Non-pigmented ciliary epithelial cell (primary cell): Measurements from ENCODE around the gene C4orf50.

Experiments
- DNase-seq: peaks from one replicate; pipeline ENCODE4 v3.0.0-alpha.2; 2010; ENCODE audit warnings: low read depth

C4orf50 gene

GRCh38 chr4:5943561-5943960 is 74.7 kb downstream of the C4orf50 start:
- DNase-seq, result no peak

DNA sequence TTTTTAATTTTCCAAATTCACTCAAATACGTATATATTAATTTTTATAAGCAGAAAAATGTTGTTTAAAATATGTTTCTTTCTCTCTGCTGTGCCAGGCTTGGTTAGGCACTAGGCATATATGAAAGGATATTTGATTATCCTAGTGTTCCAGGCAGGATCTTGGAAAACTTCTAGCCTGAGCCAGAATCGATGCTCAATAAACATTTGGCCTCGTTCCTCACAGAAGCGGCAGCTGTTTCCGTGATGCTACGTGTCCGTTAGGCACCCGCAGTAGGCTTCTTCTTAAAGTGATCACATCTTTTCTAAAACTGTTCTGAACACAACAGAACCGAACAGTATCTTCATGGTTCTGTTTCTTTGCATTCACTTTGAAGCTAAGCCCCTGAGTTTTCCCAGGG is 75.3 kb downstream of the C4orf50 start:
- DNase-seq, result no peak

GRCh38 chr4:5941601-5942000 is 76.6 kb downstream of the C4orf50 start:
- DNase-seq, result no peak

DNA sequence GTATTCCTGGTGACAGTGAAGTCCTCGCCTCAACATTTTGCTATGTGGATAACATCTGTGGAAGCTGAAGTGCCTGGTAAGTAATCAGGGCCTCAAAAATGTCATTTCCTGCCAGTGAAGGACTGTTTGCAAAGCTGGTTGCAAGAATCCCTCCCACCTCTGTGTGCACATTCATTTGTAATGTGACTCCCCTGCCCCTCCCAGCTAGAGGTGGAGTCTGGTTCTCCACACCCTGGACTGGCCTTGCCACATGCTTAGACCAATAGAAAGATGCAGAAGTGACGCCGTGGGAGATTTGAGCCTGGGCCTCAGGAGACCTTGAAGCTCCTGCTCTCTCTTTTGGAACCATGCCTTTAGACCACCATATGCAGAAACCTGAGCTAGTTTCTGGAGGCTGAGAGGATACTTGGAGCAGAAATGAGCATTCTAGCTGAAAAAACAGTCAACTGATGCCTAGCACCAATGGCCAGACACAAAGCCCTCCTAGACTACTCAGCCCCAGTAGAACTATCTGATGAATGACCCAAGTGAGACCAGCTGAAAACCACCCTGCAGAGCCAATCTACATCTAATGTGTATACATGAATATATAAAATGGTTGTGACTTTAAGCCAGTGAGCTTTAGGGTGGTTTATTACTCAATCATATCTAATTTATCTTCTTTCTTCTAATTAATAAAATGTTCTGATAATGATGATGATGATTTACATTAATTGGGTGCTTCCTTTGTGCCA is 77.6 kb downstream of the C4orf50 start:
- no peak for DNase-seq

DNA sequence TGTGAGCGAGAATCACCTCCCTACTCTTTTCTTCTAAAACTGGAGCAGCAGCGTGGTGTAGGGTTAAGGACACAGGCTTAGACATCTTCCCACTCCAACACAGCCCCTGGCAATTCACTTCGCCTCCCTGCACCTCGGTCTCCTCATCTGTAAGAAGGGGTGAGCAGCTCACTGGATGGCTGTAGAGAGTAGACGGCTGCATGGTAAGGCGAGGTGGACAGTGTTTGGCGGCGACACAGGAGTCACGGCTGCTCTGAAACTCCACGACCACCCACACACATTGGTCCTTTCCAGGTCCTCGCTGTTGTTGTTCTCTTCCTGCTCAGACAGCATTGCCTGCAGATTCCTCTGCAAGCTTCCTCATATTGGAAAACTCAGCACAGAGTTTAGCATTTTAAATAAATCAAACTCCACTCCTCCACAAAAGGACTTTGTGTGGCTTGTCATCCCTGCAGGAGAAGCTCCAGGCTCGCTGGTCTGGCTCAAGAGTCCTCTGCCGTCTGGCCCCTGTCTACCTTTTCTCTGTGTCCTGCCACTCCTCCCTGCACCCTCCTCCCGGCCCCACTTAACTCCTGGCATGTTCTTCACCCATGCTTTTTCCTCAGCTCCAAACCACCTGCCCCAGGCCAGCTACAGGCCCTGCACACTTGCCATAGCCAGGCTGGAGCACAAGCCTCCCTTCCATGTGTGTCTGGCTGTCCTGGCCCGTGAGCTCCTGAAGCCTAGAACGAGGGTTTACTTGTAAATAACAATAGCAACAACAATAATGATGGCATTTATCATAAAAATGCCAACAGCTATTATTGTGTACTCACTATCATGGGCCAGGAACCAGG is 84.0 kb downstream of the C4orf50 start:
- DNase-seq, result no peak

DNA sequence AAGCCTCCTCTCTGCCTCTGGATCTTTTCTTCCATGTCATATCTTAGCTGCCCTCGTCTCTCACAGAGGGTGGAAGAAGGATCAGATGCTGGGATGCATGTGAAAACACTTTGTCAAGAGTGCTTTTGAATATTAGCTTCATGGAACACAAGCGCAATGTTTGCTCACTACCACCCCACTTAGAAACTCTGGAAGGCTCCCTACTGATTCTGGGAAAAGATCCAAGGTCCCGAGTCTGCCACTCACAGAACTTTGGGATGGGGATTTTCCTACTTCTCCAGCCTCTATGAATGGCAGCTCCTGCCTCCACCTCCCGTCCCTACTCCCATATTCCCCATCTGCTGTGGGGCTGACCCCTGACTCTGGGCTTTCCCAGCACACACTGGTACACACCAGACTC is 85.1 kb downstream of the C4orf50 start:
- no peak for DNase-seq

DNA sequence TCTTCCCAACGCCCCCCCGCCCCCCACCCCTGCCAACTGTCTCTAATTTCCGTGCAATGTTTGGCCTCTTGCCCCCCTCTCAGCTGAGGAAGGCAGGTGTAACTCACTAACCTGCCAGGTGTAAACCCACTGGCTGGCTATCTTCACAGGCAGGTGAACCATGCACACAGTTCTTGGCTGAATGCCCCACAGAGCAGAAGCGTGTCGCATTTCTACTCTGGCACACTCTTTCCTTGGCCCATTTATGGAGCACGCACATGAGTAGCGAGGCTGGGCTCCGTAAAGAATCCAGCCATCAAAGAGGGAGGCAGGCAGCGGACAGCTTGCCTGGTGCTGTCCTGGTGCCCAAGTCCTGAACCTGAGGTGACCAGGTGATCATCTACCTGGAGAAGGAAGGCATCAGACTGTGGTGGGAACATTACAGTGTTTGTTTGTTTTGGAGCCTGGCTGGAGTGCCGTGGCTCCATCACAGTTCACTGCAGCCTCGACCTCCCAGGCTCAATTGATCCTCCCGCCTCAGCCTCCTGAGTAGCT is 86.1 kb downstream of the C4orf50 start:
- DNase-seq, result no peak

DNA sequence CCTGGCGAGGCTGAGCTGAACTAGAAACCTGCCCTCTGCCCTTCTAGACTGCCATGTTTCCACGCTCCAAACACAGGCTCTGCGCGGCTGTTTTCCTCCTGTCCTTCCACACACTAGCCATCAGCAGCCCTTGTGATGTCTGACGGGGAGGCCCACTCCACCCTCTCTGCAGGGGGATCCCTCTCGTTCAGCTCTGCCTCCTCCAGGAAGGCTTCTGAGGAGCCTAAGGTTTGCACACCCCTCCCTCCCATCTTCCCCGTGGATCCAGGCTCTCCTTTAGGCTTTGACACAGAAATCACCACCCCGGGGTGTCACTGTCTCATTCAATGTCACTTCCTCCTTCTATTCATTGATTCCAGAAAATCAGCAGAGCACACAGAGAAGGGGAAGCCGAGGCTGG is 86.7 kb downstream of the C4orf50 start:
- no peak for DNase-seq

DNA sequence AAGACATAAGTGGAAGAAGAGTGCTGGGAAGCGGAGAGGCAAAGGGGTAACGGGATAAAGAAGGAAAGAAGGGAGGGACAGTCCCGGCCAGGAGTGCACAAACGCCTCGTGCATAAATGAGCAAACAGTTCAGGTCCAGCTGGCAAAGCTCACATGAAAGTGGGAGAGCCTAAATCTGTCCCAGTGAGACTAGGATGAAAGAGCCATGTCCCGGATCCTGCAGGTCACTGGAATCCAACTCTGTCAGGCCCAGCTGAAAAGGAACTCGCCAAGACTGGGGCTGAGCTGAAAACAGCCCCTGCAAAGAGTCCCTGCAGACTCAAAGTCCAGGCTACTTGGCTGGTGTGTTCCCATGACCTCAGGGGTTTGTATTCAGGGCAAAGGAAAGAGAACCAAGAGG is 87.4 kb downstream of the C4orf50 start:
- DNase-seq, result no peak

DNA sequence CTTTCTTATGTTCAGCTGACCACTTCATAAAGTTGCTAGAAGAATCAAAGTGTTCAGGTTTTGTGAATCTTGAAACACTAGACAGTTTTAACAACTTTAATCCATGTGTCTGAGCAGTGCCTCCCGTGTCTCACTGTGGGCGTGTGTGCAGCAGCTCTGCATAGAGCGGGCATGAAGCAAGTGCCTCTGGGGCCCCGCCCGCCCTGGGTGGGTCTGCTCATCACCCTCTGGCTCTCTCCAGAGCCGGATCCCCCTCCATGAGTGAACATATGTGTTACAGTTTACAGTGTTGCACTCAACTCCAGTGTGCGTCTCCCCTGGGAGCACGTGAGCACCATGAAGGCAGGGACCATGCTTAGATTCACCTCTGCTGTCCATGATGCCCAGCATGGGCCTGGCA is 87.8 kb downstream of the C4orf50 start:
- DNase-seq, result no peak

GRCh38 chr4:5928844-5929420 is 89.3 kb downstream of the C4orf50 start:
- no peak for DNase-seq

GRCh38 chr4:5928274-5928673 is 90.0 kb downstream of the C4orf50 start:
- no peak for DNase-seq

GRCh38 chr4:5927747-5928146 is 90.5 kb downstream of the C4orf50 start:
- DNase-seq, result no peak

GRCh38 chr4:5927116-5927515 is 91.1 kb downstream of the C4orf50 start:
- DNase-seq, result no peak

GRCh38 chr4:5926598-5926997 is 91.6 kb downstream of the C4orf50 start:
- DNase-seq, result no peak

DNA sequence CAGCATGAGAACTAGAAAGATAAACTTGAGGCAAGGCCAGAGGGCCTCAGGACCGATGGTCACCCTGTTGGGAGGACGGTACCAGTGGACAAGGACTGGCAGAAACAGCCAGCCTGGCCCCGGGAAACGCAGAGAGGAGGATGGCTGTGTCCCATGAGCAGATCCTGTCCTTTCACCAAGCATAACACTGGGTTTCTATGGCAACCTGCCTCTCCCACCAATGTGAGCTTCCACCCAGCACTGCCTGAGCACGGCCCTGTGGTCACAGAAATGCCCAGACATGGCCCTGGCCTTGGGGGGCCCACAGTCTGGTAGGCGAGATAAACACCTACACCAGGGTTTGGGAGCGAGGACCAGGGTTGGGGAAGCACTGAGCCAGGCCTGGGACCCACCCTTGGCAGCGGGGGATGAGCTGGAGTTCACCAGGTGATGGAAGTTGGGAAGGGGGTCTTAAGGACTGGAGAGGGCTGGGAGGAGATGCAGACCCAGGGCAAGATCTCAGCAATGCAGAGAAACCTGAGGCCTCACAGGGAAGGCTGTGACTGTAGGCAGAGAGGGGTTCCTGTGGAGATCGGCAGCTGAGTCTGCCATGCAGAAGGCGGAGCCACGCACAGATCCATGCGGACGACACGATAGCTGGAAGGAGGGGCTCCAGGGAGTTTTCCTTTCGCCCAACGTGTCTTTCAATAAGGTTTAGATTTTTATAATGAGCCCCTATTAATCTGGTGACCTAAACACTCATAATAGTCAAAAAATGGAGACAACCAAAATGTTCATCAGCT is 92.6 kb downstream of the C4orf50 start:
- DNase-seq, result no peak

DNA sequence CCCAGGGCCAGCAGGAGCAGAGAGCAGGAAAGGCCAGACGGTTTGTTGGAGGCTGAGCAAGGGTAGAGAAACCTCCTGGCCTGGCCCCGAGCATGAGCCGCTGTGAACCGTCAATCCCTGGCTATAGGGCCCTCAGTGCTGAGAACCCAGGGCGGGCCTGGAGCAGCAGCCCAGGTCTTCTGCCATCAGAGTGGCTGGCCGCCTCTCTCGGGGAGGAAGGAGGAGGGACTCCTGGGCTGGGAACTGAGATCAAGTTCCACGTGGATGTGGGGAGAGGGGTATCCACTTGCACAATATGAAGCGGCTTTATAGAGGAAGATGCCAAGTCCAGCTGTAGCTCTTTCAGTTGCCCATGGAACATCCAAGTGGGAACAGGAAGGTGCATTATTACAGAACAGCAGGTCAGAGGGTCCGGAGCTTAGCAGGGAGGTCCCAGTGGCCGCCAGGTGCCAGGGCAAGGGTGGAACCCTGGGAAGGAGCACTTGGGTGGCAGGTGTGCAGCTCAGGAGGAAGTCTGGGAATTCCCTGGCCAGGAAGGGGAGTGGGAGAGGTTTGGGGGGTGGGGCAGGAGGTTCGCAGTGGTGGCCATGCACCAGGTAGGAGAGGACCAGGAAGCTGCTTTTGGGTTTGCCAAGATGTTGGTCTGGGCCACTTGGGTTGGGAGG is 93.6 kb downstream of the C4orf50 start:
- DNase-seq, result no peak

DNA sequence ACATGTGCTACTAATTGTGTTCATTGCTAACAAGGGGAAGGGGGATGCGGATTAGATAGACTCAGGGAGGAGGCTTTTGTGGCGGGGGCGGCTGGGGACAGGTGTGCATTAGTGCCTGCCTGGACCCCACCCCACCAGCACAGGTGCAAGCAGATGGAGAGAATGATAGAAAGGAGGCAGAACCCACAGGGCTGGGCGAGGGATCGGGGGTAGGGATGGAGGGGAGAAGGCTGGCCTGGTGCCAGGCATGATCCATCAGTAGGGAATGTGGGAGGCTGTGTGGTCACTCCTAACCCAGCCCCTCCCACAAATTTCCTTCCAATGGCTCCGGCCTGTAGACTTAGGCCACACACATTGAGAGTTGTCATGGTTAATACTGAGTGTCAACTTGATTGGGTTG is 94.9 kb downstream of the C4orf50 start:
- no peak for DNase-seq

GRCh38 chr4:5922556-5922955 is 95.7 kb downstream of the C4orf50 start:
- no peak for DNase-seq

DNA sequence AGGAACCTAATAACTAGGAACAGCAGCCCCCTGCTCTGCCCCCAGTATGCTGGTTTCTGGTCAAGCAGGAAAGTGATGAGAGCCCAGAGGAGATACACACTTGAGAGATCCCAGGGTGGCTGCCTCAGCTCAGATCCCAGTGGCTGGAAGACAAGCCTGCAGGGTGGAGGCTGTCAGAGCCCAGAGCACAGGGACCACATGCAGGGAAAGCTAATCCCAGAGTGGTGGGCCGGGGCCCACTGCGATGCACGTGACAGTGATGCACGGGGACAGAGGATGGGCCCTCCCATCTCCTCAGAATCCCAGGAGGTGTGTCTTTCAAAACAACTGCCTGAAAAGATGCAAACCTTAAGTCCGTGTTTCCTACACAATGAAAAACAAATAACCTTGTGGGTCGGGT is 96.2 kb downstream of the C4orf50 start:
- DNase-seq, result no peak

- DNase-seq, result no peak
Measured at GRCh38 chr4:5921101-5921980, 96.9 kb downstream of the C4orf50 start.
